LNCAP (cell line): ENCODE measurements around the gene ANXA6.

Experiments
- TF ChIP-seq, protein P1 (sequence below): fragments of 450-650 bp; IDR thresholded peaks from 2 replicates; pipeline ENCODE4 v1.5.1; 2017; ENCODE audit warnings: mild to moderate bottlenecking

The ANXA6 gene

DNA sequence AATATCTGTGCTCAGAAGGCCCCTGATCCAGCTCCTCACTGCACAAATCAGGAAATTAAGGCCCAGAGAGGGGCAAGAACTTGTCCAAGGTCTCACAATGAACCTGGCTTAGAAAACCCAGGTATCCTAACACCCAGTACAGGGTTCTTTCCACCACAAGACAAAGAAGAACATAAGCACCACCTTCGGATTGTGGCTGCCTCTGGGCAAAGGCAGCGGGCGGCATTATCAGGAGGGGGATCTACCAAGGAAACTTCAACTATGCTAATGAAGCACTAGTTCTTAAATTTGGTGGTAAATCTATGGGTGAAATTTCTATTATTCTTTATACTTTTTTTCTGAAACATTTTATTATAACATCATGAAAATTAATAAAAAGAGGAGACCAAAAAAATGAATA, 17.9 kb downstream of the ANXA6 start:
- TF ChIP-seq, protein P1, sequence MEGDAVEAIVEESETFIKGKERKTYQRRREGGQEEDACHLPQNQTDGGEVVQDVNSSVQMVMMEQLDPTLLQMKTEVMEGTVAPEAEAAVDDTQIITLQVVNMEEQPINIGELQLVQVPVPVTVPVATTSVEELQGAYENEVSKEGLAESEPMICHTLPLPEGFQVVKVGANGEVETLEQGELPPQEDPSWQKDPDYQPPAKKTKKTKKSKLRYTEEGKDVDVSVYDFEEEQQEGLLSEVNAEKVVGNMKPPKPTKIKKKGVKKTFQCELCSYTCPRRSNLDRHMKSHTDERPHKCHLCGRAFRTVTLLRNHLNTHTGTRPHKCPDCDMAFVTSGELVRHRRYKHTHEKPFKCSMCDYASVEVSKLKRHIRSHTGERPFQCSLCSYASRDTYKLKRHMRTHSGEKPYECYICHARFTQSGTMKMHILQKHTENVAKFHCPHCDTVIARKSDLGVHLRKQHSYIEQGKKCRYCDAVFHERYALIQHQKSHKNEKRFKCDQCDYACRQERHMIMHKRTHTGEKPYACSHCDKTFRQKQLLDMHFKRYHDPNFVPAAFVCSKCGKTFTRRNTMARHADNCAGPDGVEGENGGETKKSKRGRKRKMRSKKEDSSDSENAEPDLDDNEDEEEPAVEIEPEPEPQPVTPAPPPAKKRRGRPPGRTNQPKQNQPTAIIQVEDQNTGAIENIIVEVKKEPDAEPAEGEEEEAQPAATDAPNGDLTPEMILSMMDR = no peak

GRCh38 chr5:151139015-151139414, 18.6 kb downstream of the ANXA6 start:
- TF ChIP-seq, protein P1 = no peak

DNA sequence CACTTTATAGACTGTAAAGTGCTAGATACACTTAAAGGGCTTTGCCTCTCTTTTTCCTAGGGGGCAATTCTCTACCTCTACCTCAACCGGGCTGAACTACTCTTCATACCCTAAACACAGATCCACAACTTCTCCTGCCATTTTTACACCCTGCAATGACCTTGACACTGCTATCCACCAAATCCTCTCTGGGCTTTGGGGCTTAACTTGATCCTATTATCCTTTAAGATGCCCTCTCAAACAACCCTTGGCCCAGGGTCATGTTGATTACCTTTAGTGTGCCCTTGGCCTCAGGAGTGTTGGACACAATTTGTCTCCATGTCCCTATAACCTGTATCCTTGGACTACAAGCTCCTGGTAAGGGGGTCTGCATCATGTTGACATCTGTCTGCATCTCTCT, 19.5 kb downstream of the ANXA6 start:
- TF ChIP-seq, protein P1 = no peak

- TF ChIP-seq, protein P1 = no peak
Observed at GRCh38 chr5:151137067-151137825, 20.3 kb downstream of the ANXA6 start.

- TF ChIP-seq, protein P1 = no peak
Observed at GRCh38 chr5:151134228-151134627, 23.4 kb downstream of the ANXA6 start.

DNA sequence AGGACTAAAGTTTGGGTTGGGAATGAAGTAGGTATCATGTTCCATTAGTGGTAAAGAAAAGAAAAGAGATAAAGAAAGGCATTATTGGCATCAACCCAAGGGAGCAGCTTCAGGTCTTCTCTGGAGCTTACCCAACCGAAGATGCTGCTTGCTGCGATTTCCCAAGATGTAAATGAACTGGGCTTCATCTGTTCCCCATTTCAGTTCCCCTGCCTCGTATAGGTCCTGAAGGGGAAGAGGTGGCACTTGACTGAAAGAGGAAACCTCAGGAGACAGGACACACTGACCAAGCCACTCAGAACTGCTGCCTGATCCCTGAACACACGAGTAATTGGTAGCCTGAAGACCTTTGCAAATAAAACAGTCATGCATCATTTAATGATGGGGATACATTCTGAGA, 24.6 kb downstream of the ANXA6 start:
- TF ChIP-seq, protein P1 = no peak

- TF ChIP-seq, protein P1 = no peak
Observed at GRCh38 chr5:151130922-151131891, 26.4 kb downstream of the ANXA6 start.
